ENCODE measurements around the gene S100A13. TPM values are rescaled to one million over a fixed set of nuclear protein-coding genes. Genes with fewer than 3 reads are reported as not detected.

Gene S100A13
- total and polyA plus RNA-seq, 9 of the 15 experiments (the other 6 are each of a cell fraction or from before 2014, with no cell fraction given), result 41.9 to 129 (median 58.0) TPM

GRCh38 chr1:153608742-153609584 lies 18.3 kb downstream of the S100A13 start (continued):
- TF ChIP-seq ADNP (tag; IDR thresholded peaks at IDR 0.05), result no peak
- no peak for TF ChIP-seq ZNF408 (CRISPR knock-in tag; IDR thresholded peaks at IDR 0.05; ENCODE audit: low read depth)
- TF ChIP-seq SRF (CRISPR knock-in tag; IDR thresholded peaks at IDR 0.05), result 0 out of 4 replicates have a peak, but pooled peaks of 1 of the 2 experiments have one; percentile 24
- TF ChIP-seq NFE2 (IDR thresholded peaks at IDR 0.05; ENCODE audit: low read depth), result no peak
- no peak for TF ChIP-seq KLF6 (CRISPR knock-in tag; IDR thresholded peaks at IDR 0.05; ENCODE audit: borderline replicate concordance)
- TF ChIP-seq NR1H2 (CRISPR knock-in tag; IDR thresholded peaks at IDR 0.05), result no peak
- no peak for TF ChIP-seq SIX5 (IDR thresholded peaks at IDR 0.05; ENCODE audit: borderline replicate concordance in 1 of 2, insufficient read depth in 1 of 2, low read depth in 1 of 2, low read length in 2 of 2)
- no peak for TF ChIP-seq MCM2 (IDR thresholded peaks at IDR 0.05; ENCODE audit: low read depth)
- TF ChIP-seq MTA1 (IDR thresholded peaks at IDR 0.05; ENCODE audit: borderline replicate concordance), result no peak
- TF ChIP-seq SMAD2 (IDR thresholded peaks at IDR 0.05; ENCODE audit: low read depth, low read length), result no peak
- TF ChIP-seq EP300 (IDR thresholded peaks at IDR 0.05; ENCODE audit: low read length), result peak; percentile 37; the same call in 1 of the 2 replicates
- TF ChIP-seq ZNF253 (CRISPR knock-in tag; conservative IDR thresholded peaks at IDR 0.05), result no peak
- no peak for TF ChIP-seq EWSR1 (IDR thresholded peaks at IDR 0.05; ENCODE audit: borderline replicate concordance, low read depth, partially characterized antibody)
- no peak for TF ChIP-seq TCF7L2 (IDR thresholded peaks at IDR 0.05; ENCODE audit: low read depth, low read length)
- no peak; a peak in 2 of 4 replicates for TF ChIP-seq MAZ (CRISPR knock-in tag; conservative IDR thresholded peaks at IDR 0.05 in 1 of 2, IDR thresholded peaks at IDR 0.05 in 1 of 2)
- TF ChIP-seq JUN (IDR thresholded peaks at IDR 0.05; ENCODE audit: borderline replicate concordance, low read depth, low read length), result no peak; the same call in 1 of the 2 replicates
- TF ChIP-seq JUN (CRISPR knock-in tag; IDR thresholded peaks at IDR 0.05; ENCODE audit: borderline replicate concordance), result no peak
- TF ChIP-seq XRCC5 (IDR thresholded peaks at IDR 0.05; ENCODE audit: low read depth, low read length), result no peak
- no peak for TF ChIP-seq IFI16 (CRISPR knock-in tag; IDR thresholded peaks at IDR 0.05)
- 0 out of 2 replicates have a peak, but pooled peaks have one; percentile 25 for TF ChIP-seq MYNN (IDR thresholded peaks at IDR 0.05)
- no peak for TF ChIP-seq MYNN (CRISPR knock-in tag; IDR thresholded peaks at IDR 0.05)
- TF ChIP-seq ZFPM2 (CRISPR knock-in tag; IDR thresholded peaks at IDR 0.05), result no peak
- TF ChIP-seq XRCC3 (IDR thresholded peaks at IDR 0.05), result no peak
- TF ChIP-seq TBP (optimal IDR thresholded peaks at IDR 0.05; ENCODE audit: low read depth, low read length), result no peak
- TF ChIP-seq ZNF263 (CRISPR knock-in tag; IDR thresholded peaks at IDR 0.05; ENCODE audit: borderline replicate concordance), result no peak
- 0 out of 2 replicates have a peak, but pooled peaks have one; percentile 10 for TF ChIP-seq BCOR (IDR thresholded peaks at IDR 0.05)
- TF ChIP-seq POLR2A (conservative IDR thresholded peaks at IDR 0.05), result peak; percentile 42; the same call in 1 of the 2 replicates
- TF ChIP-seq PHF8 (IDR thresholded peaks at IDR 0.05; ENCODE audit: borderline replicate concordance, low read length), result peak; percentile 25; the same call in 1 of the 2 replicates
- TF ChIP-seq RNF2 (IDR thresholded peaks at IDR 0.05), result no peak; the same call in 1 of the 2 replicates
- TF ChIP-seq ZNF165 (CRISPR knock-in tag; IDR thresholded peaks at IDR 0.05; ENCODE audit: borderline replicate concordance), result no peak
- TF ChIP-seq CXXC5 (CRISPR knock-in tag; IDR thresholded peaks at IDR 0.05), result peak; percentile 27; the same call in 1 of the 2 replicates
- TF ChIP-seq, protein P1, sequence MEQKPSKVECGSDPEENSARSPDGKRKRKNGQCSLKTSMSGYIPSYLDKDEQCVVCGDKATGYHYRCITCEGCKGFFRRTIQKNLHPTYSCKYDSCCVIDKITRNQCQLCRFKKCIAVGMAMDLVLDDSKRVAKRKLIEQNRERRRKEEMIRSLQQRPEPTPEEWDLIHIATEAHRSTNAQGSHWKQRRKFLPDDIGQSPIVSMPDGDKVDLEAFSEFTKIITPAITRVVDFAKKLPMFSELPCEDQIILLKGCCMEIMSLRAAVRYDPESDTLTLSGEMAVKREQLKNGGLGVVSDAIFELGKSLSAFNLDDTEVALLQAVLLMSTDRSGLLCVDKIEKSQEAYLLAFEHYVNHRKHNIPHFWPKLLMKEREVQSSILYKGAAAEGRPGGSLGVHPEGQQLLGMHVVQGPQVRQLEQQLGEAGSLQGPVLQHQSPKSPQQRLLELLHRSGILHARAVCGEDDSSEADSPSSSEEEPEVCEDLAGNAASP (IDR thresholded peaks at IDR 0.05), result no peak

Measured in K562 (cell line).